ENCODE data around the gene SUPT4H1.

SUPT4H1 gene

GRCh38 chr17:58316260-58316960, 35.6 kb downstream of the SUPT4H1 start:
- no peaks in the 10 kb centered on the region for H3K4me1 ChIP-seq (ENCODE audit: insufficient read depth, low read length)
- TF ChIP-seq EZH2 (IDR thresholded peaks at IDR 0.05; ENCODE audit: borderline replicate concordance, low read depth, low read length, severe bottlenecking): no peak
- TF ChIP-seq, protein P1, sequence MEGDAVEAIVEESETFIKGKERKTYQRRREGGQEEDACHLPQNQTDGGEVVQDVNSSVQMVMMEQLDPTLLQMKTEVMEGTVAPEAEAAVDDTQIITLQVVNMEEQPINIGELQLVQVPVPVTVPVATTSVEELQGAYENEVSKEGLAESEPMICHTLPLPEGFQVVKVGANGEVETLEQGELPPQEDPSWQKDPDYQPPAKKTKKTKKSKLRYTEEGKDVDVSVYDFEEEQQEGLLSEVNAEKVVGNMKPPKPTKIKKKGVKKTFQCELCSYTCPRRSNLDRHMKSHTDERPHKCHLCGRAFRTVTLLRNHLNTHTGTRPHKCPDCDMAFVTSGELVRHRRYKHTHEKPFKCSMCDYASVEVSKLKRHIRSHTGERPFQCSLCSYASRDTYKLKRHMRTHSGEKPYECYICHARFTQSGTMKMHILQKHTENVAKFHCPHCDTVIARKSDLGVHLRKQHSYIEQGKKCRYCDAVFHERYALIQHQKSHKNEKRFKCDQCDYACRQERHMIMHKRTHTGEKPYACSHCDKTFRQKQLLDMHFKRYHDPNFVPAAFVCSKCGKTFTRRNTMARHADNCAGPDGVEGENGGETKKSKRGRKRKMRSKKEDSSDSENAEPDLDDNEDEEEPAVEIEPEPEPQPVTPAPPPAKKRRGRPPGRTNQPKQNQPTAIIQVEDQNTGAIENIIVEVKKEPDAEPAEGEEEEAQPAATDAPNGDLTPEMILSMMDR (IDR thresholded peaks at IDR 0.05; ENCODE audit: borderline replicate concordance, extremely low read depth, low read length, poor library complexity, severe bottlenecking): no peak
- peak; percentile 4 for DNase-seq

GRCh38 chr17:58315750-58316149, 36.3 kb downstream of the SUPT4H1 start:
- H3K36me3 ChIP-seq (ENCODE audit: insufficient read depth, low read length): peaks cover 2% of the 10 kb centered on the region; the same call in 1 of the 2 replicates
- no peak overlapping the region for H3K4me2 ChIP-seq (ENCODE audit: insufficient read depth, low read length)
- H3K27ac ChIP-seq (ENCODE audit: low read length): no peak overlapping the region

More at GRCh38 chr17:58316260-58316960, 35.6 kb downstream of the SUPT4H1 start:
- Histone ChIP-seq H4K20me1 (ENCODE audit: insufficient read depth, low read length) (no peaks in the 10 kb centered on the region), H3K27ac (ENCODE audit: low read length) (no peak overlapping the region), H3K36me3 (ENCODE audit: insufficient read depth, low read length) (no peaks in the 10 kb centered on the region; the same call in none of the 2 replicates), H3K27me3 (ENCODE audit: insufficient read depth, low read length, poor library complexity) (no peaks in the 10 kb centered on the region), H3K4me3 (ENCODE audit: low read depth in 1 of 2, low read length in 2 of 2) (no peak overlapping the region), H3K9ac (ENCODE audit: low read depth, low read length) (no peak overlapping the region), H3K4me2 (ENCODE audit: insufficient read depth, low read length) (no peak overlapping the region), H3K79me2 (ENCODE audit: insufficient read depth, low read length) (no peaks in the 10 kb centered on the region), H2AFZ (ENCODE audit: low read depth, low read length) (no peak overlapping the region), H3K9me3 (ENCODE audit: insufficient read depth, low read length, severe bottlenecking) (no peaks in the 10 kb centered on the region)
- ATAC-seq (ENCODE audit: insufficient read depth, low read depth): no peak

DNA sequence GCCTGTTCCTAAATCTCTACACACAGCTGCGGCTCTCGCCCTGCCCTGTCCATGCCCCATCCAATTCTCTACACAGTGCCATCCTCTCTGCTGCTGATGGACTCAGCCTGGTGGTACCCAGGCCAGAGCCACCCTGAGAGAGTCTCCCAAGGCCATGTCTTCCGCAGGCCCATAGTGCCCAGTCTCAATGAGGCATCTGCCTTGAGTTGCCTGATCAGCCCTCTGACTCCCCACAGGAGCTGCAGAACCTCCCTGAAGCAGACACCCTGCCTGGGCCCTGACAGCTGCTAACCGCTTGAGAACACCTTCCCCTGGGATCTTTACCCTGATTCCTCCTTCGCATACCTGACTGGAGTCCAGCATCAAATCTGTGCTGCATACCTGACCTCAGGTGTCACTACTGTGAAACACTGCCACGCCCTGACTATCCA, 36.7 kb downstream of the SUPT4H1 start:
- H4K20me1 ChIP-seq (ENCODE audit: insufficient read depth, low read length): no peaks in the 10 kb centered on the region
- no peaks in the 10 kb centered on the region for H3K4me1 ChIP-seq (ENCODE audit: insufficient read depth, low read length)
- H3K4me2 ChIP-seq (ENCODE audit: insufficient read depth, low read length): no peak overlapping the region
- DNase-seq (peak; percentile 4), ATAC-seq (ENCODE audit: insufficient read depth, low read depth) (no peak)
- H3K27me3 ChIP-seq (ENCODE audit: insufficient read depth, low read length, poor library complexity): no peaks in the 10 kb centered on the region
- H3K79me2 ChIP-seq (ENCODE audit: insufficient read depth, low read length): no peaks in the 10 kb centered on the region
- TF ChIP-seq EZH2 (IDR thresholded peaks at IDR 0.05; ENCODE audit: borderline replicate concordance, low read depth, low read length, severe bottlenecking): no peak
- TF ChIP-seq, protein P1 (IDR thresholded peaks at IDR 0.05; ENCODE audit: borderline replicate concordance, extremely low read depth, low read length, poor library complexity, severe bottlenecking): no peak
- H2AFZ ChIP-seq (ENCODE audit: low read depth, low read length): no peak overlapping the region
- no peaks in the 10 kb centered on the region for H3K9me3 ChIP-seq (ENCODE audit: insufficient read depth, low read length, severe bottlenecking)
- no peak overlapping the region for H3K4me3 ChIP-seq (ENCODE audit: low read depth in 1 of 2, low read length in 2 of 2)
- peaks cover 2% of the 10 kb centered on the region; the same call in 1 of the 2 replicates for H3K36me3 ChIP-seq (ENCODE audit: insufficient read depth, low read length)
- no peak overlapping the region for H3K27ac ChIP-seq (ENCODE audit: low read length)
- H3K9ac ChIP-seq (ENCODE audit: low read depth, low read length): no peak overlapping the region

More at GRCh38 chr17:58315750-58316149, 36.3 kb downstream of the SUPT4H1 start:
- no peak for TF ChIP-seq EZH2 (IDR thresholded peaks at IDR 0.05; ENCODE audit: borderline replicate concordance, low read depth, low read length, severe bottlenecking)
- TF ChIP-seq, protein P1 (IDR thresholded peaks at IDR 0.05; ENCODE audit: borderline replicate concordance, extremely low read depth, low read length, poor library complexity, severe bottlenecking): no peak
- Histone ChIP-seq H3K27me3 (ENCODE audit: insufficient read depth, low read length, poor library complexity) (no peaks in the 10 kb centered on the region), H3K4me1 (ENCODE audit: insufficient read depth, low read length) (no peaks in the 10 kb centered on the region), H3K79me2 (ENCODE audit: insufficient read depth, low read length) (no peaks in the 10 kb centered on the region), H2AFZ (ENCODE audit: low read depth, low read length) (no peak overlapping the region), H4K20me1 (ENCODE audit: insufficient read depth, low read length) (no peaks in the 10 kb centered on the region), H3K9ac (ENCODE audit: low read depth, low read length) (no peak overlapping the region), H3K4me3 (ENCODE audit: low read depth in 1 of 2, low read length in 2 of 2) (no peak overlapping the region), H3K9me3 (ENCODE audit: insufficient read depth, low read length, severe bottlenecking) (no peaks in the 10 kb centered on the region)
- ATAC-seq (ENCODE audit: insufficient read depth, low read depth) (no peak), DNase-seq (peak; percentile 2)
